Right atrium auricular region (tissue), 2 donors: Measurements from ENCODE around the gene PIAS1. TPM values are rescaled to one million over a fixed set of nuclear protein-coding genes. Genes with fewer than 3 reads are reported as not detected.

Experiments
- DNase-seq: peaks from one replicate; pipeline ENCODE4 v3.0.0-alpha.2; 2019; ENCODE audit warnings: low spot score
- H3K27ac ChIP-seq, 2 donors: fragments of 200-600 bp; sonication (generic); 1 replicate in 1 of 2; 2 replicates in 1 of 2; pipeline ENCODE4 v1.5.1; 2016 to 2019
- H3K27me3 ChIP-seq, 2 donors: fragments of 200-600 bp; sonication (generic); one replicate each; pipeline versions ENCODE4 v1.5.1 to v1.6.0; 2017 to 2019
- H3K36me3 ChIP-seq: fragments of 200-600 bp; sonication (generic); one replicate; pipeline ENCODE4 v1.5.1; 2016
- H3K4me1 ChIP-seq, 2 donors: fragments of 200-600 bp; sonication (generic); one replicate each; pipeline versions ENCODE4 v1.5.1 to v1.6.0; 2017 to 2019
- H3K4me3 ChIP-seq, 2 donors: fragments of 200-600 bp; sonication (generic); 1 replicate in 1 of 2; 2 replicates in 1 of 2; pipeline ENCODE4 v1.5.1; 2017 to 2019; ENCODE audit warnings: mild to moderate bottlenecking in 1 of 2, moderate library complexity in 1 of 2
- H3K9me3 ChIP-seq, 2 donors: fragments of 200-600 bp; sonication (generic); one replicate each; pipeline ENCODE4 v1.5.1; 2019
- total RNA-seq, 2 donors: library from RNA; depleted of rRNA; stranded (reverse); fragments of >200 nt; gene quantifications; one replicate each; pipeline ENCODE4 v1.1.0, GENCODE V29; 2016
- TF ChIP-seq, protein P1 (sequence below), 2 donors: fragments of 200-600 bp; sonication (generic); IDR thresholded peaks; one replicate each; pipeline ENCODE4 v1.5.1; 2019; ENCODE audit warnings: antibody characterized with exemption in 2 of 2

PIAS1 gene
- total RNA-seq, 2 donors from 2014 or later = 24.5 to 26.7 TPM

DNA sequence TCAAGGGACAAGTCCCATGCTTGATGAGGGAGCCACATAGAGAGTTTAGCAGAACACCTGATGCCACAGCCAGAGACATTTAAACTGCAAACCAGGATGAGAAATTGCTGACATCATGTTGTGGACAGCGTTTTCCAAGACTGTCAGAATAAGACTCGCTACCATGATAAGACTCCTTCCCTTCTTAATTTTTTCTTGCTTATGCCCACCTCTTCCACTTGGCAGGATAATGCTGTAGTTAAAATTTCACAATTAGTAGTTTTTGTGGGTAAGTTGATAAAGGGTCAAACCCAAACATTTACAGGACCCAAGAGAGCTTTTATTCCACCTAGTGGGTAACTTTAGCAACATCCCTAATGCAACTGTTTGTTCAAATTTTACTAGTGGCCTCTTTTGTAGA, 3.0 kb upstream of the PIAS1 start:
- Histone ChIP-seq H3K36me3 (no peaks in the 10 kb centered on the region), H3K27ac (no peak overlapping the region), H3K27me3 (no peaks in the 10 kb centered on the region), H3K9me3 (no peaks in the 10 kb centered on the region), H3K4me3 (no peak overlapping the region), H3K4me1 (peaks cover 0 to 14% of the 10 kb centered on the region in 2 donors)
- TF ChIP-seq, protein P1, sequence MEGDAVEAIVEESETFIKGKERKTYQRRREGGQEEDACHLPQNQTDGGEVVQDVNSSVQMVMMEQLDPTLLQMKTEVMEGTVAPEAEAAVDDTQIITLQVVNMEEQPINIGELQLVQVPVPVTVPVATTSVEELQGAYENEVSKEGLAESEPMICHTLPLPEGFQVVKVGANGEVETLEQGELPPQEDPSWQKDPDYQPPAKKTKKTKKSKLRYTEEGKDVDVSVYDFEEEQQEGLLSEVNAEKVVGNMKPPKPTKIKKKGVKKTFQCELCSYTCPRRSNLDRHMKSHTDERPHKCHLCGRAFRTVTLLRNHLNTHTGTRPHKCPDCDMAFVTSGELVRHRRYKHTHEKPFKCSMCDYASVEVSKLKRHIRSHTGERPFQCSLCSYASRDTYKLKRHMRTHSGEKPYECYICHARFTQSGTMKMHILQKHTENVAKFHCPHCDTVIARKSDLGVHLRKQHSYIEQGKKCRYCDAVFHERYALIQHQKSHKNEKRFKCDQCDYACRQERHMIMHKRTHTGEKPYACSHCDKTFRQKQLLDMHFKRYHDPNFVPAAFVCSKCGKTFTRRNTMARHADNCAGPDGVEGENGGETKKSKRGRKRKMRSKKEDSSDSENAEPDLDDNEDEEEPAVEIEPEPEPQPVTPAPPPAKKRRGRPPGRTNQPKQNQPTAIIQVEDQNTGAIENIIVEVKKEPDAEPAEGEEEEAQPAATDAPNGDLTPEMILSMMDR (IDR thresholded peaks at IDR 0.05) = no peak
- no peak for DNase-seq

- Histone ChIP-seq H3K9me3 (no peaks in the 10 kb centered on the region), H3K4me3 (no peak overlapping the region), H3K36me3 (no peaks in the 10 kb centered on the region), H3K4me1 (peaks cover 0 to 22% of the 10 kb centered on the region in 2 donors), H3K27ac (no peak overlapping the region), H3K27me3 (no peaks in the 10 kb centered on the region)
- TF ChIP-seq, protein P1 (IDR thresholded peaks at IDR 0.05) = no peak
- DNase-seq = no peak
Observed at GRCh38 chr15:68051907-68052306, 2.2 kb upstream of the PIAS1 start.

GRCh38 chr15:68052431-68052830, 1.7 kb upstream of the PIAS1 start:
- Histone ChIP-seq H3K27ac (no peak overlapping the region), H3K27me3 (no peaks in the 10 kb centered on the region), H3K9me3 (no peaks in the 10 kb centered on the region), H3K36me3 (no peaks in the 10 kb centered on the region), H3K4me3 (no peak overlapping the region), H3K4me1 (peaks cover 0 to 24% of the 10 kb centered on the region in 2 donors)
- TF ChIP-seq, protein P1 (IDR thresholded peaks at IDR 0.05) = no peak
- DNase-seq = no peak

DNA sequence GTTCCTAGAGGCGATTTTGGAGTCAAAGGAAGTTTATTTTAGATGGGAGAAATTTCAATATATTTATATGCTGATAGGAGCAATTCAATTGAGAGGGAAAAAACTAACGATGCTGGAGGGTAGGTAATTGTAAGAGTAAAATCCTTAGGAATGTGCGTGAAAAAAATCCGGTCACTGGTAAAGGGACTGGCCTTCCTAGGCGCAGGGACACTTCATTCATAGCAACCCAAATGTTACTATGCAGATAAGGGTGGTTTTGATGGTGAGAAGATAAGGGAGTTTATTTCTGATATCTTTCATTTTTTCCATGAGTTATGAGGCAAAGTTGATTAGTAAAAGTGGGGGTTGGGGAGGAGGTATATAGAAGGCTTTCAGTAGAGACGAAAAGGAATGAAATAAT, 1.1 kb upstream of the PIAS1 start:
- Histone ChIP-seq H3K27ac (no peak overlapping the region), H3K27me3 (no peaks in the 10 kb centered on the region), H3K4me3 (no peak overlapping the region), H3K36me3 (no peaks in the 10 kb centered on the region), H3K4me1 (peaks cover 0 to 24% of the 10 kb centered on the region in 2 donors), H3K9me3 (no peaks in the 10 kb centered on the region)
- no peak for DNase-seq
- TF ChIP-seq, protein P1 (IDR thresholded peaks at IDR 0.05) = no peak

DNA sequence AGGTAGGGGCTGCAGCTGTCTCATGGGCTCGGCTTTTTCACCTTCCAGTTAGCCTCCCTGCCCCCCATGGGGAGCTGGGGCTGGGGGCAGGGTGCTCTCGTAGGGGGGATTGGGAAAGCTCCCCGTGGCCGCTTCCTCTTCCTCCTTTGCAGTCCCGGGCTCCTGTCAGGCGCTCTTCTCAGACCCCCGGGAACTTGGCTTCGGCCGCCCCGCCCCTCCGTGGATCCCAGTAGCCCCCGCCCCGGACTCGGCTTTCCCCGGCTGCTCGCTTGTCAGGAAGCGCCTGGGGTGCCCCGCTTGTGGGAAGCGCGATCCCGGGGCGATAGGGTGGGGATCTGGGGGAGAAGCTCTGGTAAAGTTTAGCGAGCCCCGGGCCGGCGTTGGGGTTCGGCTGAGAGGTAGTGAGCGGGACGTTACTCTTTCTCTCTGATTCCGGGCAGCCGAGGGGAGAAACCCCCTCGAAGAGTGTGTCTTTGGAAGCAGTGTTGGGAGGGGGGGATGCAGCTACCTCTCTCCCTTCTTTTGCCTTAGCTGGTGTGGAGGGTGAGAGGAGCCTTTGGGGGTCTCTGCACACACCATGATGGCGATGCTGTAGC, 611 bp downstream of the PIAS1 start:
- TF ChIP-seq, protein P1 (IDR thresholded peaks at IDR 0.05) = no peak
- no peaks in the 10 kb centered on the region for H3K9me3 ChIP-seq
- no peaks in the 10 kb centered on the region for H3K27me3 ChIP-seq
- H3K4me1 ChIP-seq = peaks cover 0 to 24% of the 10 kb centered on the region in 2 donors
- no peaks in the 10 kb centered on the region for H3K36me3 ChIP-seq
- H3K27ac ChIP-seq = peak overlapping the region; percentile 97
- peak overlapping the region; percentile 99 for H3K4me3 ChIP-seq
- peak; percentile 64 for DNase-seq

DNA sequence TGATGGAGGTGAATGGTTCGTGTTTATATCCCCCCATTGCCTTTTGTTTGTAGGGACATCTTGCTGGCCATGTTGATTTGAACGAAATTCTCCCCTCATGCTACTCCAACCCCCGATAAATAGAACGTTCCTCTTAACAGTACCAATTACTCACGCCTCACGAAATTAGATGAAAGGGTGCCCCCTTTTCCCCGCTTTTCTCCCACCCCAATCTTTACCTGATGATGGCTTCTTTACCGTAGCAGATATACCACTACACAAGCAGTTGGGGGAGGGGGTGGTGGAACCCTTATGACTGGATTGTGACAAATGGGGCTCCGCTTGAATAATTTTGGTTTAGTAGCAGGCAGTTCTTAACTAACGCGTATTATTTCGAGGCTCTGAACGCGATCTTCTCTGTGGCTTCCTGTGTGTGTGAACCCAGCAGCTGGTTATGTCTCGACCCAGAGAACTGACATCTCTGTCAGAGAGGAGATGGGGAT, 1.1 kb downstream of the PIAS1 start:
- DNase-seq = peak; percentile 60
- H3K4me3 ChIP-seq = peak overlapping the region; percentile 99
- TF ChIP-seq, protein P1 (IDR thresholded peaks at IDR 0.05) = no peak
- H3K27me3 ChIP-seq = no peaks in the 10 kb centered on the region
- H3K9me3 ChIP-seq = no peaks in the 10 kb centered on the region
- peak overlapping the region; percentile 97 for H3K27ac ChIP-seq
- peaks cover 0 to 24% of the 10 kb centered on the region in 2 donors for H3K4me1 ChIP-seq
- no peaks in the 10 kb centered on the region for H3K36me3 ChIP-seq
